GM21390 (cell line): Measurements from ENCODE around the gene LEKR1.

Experiments
- ATAC-seq: cut with Tn5 transposase; IDR thresholded peaks from one replicate; pipeline ENCODE4 v1.9.1; 2021; ENCODE audit not compliant: unreplicated experiment

Gene LEKR1

DNA sequence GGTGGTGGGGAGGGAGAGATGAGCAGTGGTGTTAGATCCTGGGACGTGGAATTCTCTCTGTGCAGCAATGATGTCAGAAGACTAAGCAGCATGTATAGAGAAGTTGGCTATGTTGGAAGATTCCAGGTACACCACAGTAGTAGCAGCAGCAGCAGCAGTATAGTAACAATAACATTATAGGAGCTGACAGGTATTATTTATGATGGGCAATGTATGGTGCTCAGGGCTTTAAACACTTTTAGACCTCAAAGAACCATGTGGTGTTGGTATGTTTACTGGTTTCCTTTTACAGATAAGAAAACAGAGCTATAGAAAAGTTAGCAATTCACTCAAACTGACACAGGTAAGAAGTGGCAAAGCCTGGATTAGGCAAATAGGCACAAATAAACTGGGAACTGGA, 229.9 kb downstream of the LEKR1 start:
- ATAC-seq, result no peak

DNA sequence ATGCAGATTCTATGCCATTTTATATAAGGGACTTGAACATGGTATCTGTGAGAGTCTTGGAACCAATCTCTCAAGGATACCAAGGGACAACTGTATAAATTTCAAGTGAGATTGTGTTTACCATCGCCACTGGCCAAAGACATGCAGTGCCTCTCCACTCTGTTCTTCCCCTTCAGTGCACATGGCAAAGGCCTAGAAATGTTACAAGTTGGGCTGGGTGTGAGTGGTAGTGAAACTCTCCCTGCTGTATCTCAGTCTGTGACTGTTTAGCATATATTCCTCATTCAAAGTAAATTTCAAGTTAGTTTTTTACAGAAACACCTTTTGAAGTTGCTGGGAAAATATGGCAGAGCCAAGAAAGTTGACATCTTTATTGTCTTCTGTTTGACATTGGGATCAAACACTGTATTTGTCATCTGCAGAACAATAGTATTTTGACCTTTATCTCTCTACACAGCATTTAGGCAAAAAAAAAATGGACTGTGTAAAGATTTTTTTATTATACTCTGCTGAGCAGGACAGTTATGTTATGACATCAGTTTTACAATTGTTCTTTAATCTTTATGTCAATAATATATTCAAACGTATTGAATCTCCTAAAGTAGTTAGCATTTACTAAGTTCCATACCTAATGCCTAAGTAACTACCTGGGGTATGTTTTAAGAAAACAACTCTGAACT, 232.4 kb downstream of the LEKR1 start:
- no peak for ATAC-seq

DNA sequence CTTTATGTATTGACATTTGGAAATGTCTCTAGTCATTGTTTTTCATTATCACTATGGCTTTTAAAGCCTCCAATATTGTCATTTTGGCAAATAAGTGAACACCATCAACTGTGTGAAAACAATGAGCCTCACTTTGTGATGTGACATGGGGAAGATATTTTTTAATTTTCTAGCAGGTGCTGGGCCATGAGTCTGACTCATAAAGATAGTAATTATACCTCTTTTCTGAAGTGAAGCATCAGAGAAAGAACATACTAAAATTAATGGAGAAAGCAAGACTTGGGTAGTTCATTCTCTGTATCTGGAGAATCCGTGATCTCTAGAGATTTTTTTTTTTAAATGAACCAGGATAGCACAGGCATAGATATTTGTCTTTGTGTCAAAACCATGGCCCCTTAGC, 233.0 kb downstream of the LEKR1 start:
- peak; percentile 37 for ATAC-seq

DNA sequence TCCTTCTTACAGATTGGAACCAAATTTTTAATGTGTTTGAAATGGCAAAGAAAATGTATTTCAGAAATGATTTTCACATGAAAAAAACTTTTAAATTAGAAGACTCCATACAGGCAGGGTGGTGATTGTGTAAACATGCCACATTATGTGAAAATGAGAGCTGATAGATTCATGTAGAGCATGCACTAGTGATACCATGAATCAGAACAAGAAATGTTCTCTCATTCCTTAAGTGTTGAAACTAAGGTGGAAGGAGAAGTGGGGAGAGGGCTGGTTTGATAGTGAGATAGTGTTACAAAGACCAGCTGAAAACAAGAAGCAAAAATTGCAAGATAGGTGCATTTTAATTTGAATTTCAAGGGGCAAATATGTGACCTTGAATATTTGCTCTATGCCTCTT, 233.5 kb downstream of the LEKR1 start:
- ATAC-seq, result peak; percentile 76

DNA sequence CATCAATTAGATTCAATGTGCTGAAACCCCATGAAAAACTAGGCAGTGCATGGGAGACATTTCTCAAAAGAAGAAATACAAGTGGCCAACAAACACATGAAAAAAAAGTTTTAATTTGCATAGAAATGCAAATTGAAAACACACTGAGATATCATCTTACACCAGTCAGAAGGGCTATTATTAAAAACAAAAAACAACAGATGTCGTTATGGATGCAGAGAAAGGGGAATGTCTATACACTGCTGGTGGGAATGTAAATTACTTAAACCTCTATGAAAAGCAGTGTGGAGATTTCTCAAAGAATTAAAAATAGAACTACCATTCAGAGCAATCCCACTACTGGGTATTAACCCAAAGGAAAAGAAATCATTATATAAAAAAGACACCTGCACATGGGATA, 235.1 kb downstream of the LEKR1 start:
- ATAC-seq, result no peak

DNA sequence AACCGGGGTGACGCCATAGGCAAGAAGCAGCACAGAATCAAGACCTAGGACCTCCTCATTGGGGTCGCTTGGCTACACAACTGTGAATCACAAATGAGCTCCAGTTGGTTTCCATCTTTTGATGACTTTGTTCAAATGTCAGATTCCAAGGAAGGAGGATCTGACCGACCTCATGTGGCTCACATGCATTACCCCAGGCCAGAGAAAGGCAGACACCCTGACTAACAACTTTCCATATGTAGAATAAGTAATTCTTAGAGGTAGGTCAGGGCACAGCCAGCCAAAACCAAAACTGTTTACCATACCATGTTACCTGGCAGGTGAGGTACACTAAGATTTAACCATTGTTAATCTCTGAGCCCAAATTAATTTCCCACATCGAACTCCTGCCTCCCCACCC, 237.3 kb downstream of the LEKR1 start:
- no peak for ATAC-seq

DNA sequence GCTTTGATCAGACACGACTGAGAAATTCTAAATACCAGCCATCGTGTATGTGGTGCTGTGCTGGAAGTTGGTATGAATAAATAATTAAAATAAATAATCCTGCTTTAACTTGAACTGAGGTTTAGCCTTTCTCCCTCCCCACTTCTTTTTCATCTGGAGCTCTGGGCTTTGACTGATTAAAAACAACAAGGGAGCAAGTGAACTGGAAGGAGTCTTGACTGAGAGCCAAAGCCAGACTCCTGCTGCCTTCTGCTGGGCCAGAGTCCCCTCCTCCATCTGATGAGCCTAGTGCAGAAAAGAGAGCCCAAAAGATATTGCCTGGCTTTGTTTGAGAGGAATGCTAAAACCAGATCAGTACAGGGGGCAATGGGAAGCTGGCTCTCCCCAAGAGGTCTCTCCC, 237.8 kb downstream of the LEKR1 start:
- ATAC-seq, result peak; percentile 5

DNA sequence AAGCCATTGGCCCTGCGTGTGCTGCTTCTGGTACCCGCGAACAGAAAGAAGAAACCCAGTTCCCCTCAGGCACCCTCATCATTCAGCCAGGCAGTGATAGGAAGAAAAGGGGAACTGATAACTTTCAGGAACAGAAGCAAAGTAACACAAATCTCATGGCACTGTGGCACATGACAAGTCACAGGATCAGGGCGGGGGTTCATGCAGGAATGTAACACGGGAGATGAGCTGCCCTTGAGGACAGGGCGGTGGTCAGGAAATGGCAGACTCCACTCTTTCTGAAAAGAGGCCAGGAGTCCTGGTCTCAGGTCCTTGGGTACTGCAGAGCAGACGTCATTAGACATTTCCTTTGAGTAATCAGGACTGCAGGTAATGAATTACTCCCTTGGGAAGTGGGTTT, 238.2 kb downstream of the LEKR1 start:
- peak; percentile 72 for ATAC-seq

DNA sequence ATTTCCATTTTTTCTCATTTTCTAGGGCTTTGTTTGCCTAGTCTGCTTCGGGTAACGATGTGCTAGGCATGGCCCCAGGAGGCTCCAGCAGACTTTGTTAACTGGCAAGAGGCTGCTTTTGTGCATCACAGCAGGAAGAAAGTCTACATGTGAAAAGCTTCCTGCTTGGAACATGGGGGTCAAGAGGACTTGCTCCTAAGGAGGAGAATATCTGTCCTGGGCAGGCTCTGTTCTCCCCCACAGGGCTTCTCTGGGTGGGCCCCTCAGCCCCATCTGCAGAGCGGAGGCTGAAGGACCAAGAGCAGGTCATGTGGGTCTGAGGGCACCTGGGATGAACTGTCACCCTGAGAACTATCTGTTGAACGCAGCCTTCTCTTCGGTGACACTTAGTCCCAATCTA, 239.0 kb downstream of the LEKR1 start:
- no peak for ATAC-seq

DNA sequence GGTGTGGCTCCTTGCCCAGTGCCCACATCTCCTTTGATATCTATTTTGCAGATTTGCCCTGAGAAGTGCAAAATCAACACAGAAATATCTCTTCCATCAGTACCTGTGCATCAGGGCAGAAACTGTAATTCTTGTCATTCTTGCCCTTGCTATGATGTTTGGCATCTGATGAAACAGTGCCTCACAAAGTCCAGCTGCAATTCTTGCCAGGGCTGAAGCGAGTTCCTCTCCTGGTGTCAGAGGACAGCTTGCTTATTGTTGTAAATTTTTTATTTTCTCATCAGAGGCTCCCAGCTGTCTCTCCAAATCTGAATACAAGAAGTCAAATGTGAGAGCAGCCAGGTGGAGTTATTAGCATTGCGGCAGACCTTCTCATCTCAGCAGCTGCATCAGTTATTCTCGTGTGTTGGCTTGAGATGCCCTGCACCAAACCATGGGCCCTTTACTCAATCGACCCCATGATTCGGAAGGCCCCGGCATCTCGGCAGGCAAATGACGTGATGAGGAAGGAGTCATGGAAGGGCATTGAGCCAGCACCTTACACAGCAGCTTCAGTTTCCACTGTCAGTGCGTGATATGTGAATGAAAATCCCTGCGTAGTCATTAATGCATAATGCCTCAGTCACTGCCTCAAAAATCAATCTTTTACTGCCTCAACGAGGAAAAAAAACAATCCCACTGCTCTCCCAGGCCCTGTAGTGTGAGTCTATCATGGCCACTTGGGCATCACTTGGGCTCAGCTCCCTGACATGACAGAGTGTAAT, 240.4 kb downstream of the LEKR1 start:
- no peak for ATAC-seq

DNA sequence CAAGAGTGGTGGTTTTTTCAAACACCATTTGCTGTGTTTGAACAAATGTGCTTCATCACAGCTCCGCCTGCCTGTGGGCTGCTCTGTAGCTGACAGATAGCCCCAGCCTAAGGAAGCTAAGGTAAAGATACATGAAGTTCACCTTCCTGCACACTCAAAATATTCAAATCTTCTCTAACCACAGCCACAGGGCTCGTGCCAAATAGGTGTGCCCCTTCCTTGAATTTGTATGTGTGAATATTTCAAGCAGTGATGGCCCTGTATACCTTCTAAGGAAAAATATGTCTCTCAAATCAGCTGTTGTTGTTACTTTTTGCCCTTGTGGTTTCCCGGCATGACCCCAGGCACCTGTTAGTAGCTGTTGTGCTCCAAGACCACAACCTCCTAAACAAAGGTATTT, 241.0 kb downstream of the LEKR1 start:
- no peak for ATAC-seq

DNA sequence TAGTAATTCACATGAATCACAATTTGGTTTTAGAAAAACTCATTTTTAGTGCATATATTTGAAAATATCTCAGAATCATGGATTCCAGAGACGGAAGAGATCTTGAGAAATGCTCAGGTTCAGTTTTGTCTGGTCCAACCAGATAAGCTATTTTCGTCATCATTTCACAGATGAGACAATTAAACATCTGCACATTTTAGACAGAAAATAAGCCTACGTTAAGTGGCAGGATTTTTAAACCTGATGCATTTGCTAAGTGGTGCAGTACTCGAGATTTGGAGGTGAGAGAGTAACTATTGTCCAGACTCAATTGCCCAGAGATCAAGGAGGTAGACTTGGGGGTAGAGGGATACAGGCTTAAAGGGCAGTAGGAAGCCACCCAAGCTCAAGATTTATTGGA, 243.3 kb downstream of the LEKR1 start:
- no peak for ATAC-seq

DNA sequence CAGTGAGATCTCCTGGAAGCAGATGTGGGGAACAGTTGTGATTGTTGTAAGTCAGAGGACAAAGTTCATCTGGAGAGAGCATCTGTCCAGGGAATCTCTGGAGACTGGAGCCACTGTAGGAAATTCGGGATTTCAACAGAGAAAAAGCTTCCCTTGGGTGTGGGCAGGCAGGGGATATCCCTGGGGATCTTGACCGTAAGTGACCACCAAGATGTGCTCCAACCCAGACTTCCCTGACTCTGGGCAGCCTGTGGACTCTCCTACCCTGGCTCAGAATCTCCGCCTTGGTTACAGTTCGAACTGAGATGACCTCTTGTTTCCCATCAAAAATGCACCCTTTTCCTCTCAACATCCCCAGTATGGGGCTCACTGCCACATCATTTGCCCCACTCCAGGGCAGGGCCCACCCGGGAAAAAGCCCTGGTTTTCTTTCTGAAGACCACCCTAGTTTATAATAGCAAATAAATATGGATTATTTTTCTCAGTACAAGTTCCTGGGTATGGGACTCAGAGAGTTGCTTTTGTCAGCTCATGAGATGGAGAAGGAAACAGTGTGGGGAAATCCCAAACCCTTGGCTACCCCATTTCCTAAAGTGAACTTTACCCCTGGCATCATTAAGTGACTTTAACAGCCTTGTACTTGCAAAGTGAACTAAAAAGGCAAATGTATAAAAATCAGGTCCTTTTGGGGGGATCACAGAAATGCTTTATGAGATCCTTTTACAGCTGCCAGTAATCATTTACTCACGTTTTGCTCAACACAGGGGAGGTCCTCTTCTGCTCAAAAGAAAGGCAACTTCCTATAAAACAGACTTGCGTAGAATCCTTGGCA, 243.9 kb downstream of the LEKR1 start:
- ATAC-seq, result no peak

DNA sequence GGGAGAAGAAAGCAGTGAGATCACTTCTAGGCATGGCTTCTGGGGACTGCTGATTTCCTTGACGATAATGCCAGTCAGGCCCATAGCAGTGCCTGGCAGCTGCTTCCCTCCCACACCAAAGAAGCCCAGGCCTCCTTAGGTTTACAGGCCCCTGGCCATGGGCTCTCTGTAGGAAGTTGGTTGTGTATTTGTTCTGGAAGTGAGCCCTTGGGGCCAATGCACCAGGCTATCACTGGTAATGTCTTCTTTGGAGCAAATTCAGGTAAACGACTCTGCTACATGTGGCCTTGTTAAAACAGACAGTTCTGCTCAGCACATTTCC, 244.5 kb downstream of the LEKR1 start:
- no peak for ATAC-seq

DNA sequence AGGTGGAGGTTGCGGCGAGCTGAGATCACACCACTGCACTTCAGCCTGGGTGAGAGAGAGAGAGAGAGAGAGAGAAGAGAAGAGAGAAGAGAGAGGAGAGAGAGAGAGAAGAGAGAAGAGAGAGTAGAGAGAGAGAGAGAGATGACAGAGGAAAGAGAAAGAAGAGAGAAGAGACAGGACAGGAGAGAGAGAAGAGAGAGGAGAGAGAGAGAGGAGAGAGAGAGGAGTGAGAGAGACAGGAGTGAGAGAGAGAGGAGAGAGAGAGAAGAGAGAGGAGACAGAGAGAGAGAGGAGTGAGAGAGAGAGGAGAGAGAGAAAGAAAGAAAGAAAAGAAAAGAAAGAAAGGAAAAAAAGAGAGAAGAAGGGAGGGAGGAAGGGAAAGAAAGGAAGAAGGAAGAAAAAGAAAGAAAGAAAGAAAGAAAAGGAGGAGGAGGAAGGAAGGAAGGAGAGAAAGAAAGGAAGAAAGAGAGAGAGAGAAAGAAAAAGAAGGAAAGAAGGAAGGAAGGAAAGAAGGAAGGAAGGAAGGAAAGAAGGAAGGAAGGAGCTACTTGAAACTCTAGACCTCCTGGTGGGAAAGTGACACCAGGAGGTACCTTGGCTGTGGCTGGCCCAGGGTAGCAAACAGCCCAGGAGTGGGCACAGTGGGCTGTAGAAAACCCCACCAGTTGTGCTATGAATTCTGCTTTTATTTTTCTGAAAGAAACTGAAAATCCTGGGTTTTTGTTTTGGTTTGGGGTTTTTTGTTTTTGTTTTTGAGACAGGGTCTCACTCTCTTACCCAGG, 245.8 kb downstream of the LEKR1 start:
- no peak for ATAC-seq

DNA sequence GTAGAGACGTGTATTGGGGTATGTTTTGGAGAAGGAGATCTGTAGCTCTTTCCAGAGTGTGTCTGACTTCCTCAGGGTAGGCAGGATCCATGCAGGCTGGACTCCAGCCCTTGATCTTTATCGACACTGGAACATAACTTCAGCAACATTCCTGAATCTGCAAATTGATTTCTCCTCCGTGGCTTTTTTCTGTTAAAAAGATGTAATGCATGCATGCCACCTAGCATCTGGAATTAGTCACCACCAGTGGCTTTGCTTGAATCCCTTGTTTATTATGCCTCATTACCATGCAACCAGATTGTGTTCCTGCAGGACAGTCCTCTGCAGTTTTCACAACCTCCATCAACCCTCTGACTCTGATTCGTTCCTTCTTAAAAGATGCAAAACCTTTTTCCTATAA, 247.7 kb downstream of the LEKR1 start:
- no peak for ATAC-seq

DNA sequence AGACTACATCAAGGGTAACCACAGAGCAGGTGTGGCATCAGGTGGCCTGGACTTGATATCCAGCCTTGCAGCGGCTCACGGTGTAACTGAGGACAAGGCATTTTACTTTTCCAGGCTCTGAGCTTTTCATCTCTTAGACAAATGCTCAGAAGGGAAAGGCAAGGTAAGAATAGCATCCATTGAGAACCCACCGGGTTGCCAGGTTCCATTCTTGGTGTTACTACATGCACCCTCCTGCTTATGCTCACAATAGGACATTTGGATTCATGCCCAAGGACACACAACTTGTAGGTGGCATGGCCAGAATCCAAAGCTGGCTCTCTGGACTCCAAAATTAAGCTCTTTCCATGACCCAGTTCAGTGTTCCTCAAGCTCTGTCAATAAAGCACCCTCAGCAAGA, 248.3 kb downstream of the LEKR1 start:
- ATAC-seq, result no peak

DNA sequence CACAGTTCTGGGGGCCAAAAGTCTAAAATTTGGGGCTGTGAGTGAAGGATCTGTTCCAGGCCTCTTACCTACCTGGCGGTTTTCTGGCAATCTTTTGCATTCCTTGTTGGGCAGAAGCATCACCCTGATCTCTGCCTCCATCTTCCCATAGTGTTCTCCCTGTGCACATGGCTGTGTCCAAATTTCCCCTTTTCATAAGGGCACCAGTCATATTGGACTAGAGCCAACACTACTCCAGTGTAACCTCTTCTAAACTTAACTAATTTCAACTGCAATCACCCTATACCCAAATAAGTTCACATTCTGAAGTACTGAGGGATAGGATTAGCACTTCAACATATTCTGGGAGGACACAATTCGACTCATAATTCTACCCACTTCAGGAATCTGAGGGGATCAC, 248.8 kb downstream of the LEKR1 start:
- ATAC-seq, result no peak

DNA sequence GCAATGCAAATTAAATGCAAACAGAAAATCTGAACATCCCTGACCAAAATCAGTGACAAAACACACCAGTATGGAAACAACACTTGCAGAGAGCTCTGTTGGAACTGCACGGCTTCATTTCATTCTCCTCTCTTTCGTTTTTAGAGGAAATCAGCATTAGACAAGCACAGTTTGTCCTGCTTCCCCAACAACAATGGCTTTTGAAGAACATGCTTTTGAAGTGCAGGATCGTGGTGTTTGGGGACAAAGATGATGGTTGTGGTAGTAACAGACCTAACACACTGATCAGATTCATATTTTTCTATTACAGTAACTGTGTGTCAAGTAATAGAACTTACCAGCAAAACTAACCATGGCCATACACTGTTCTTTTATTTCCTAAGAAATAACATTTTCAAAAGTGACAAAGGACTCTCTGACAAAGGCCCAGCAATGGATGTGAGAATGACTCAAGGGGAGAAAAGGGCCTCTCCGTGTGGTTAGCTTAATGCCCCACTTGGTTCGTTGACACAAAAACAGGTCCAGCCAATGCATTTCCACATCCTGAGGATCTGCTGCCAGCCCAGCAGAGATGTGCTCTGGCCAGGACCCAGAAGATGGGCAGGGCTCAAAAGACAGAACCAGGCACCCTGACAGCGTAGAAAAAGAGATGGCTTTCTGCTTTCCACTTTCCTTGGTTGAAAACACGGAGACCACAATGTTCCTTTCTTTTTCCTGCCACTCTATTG, 249.7 kb downstream of the LEKR1 start:
- ATAC-seq, result no peak

DNA sequence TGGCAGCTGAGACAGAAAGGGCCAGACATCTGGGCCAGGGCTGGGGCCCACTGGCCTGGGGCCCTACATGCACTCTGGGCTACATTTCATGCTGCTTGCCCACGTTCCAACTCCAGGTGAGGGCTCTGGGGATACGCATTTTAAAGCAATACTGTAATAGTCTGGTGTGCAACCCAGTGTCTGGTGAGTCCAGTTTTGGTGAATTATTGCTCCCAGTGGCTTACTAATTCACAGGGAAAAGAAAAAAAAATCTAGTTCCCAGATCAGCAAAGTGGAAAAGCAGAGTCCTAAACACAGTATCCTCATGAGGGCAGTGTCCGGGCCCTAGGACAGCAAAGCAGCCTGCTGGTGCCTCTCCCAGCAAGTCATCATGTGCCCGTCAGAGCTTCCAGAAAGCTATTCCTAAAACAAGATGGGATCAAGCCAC, 251.4 kb downstream of the LEKR1 start:
- no peak for ATAC-seq
